Stimulated activated CD8-positive, alpha-beta memory T cell treated with anti-CD3 and anti-CD28 coated beads, Interleukin-7, amount 100 ng/mL, for 48 hours (primary cell): ENCODE data around the gene TLX2.
"Not testable (repeated sequence)": the region's sequence is repeated elsewhere in the genome, so short reads cannot be mapped to it uniquely, and the experiment has no call there.

Experiments
- DNase-seq, 2 donors: peaks; one replicate each; pipeline ENCODE4 v3.0.0-alpha.2; 2020; ENCODE audit warnings: low read depth in 1 of 2; ENCODE audit errors: extremely low read depth in 1 of 2

Gene TLX2

DNA sequence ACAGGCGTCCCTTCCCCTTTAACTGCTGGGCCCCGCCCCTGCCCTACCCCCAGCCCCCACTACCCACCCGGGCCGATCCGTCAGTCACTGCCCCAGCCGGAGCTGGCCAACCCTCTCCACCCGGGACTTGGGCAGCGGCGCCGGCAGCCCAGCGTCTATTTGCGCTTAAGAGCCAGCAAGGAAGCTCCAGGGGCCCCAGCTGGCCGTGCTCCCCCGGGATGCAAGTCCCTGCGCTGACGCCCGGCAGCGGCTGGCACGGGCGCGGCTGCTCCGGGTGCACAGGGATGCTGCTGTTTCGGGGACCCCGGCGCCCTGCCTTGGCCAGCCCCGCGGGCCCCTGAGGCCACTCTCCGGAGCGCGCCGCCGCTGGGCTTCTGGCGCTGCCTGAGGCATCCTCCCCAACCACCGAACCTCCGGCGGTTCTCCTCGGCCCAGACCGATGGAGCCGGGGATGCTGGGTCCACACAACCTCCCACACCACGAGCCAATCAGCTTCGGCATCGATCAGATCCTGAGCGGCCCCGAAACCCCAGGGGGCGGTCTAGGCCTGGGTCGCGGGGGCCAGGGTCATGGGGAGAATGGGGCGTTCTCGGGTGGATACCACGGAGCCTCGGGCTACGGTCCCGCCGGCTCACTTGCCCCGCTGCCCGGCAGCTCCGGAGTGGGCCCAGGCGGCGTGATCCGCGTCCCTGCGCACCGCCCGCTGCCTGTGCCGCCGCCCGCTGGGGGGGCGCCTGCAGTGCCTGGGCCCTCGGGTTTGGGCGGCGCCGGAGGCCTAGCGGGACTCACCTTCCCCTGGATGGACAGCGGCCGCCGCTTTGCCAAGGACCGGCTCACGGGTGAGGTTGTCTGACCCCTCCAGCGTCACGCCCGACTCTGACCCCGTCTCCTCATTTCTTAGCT, at the start of gene TLX2:
TLX2 (plus strand) TSS at position 83 of the 903 bp plus-strand sequence; CDS start at position 440, 357 bp downstream.
- no peak for DNase-seq

GRCh38 chr2:74470742-74471141, 43.5 kb upstream of the TLX2 start:
- not testable (repeated sequence) for DNase-seq

GRCh38 chr2:74471332-74472065, 42.8 kb upstream of the TLX2 start:
- no peak for DNase-seq

DNA sequence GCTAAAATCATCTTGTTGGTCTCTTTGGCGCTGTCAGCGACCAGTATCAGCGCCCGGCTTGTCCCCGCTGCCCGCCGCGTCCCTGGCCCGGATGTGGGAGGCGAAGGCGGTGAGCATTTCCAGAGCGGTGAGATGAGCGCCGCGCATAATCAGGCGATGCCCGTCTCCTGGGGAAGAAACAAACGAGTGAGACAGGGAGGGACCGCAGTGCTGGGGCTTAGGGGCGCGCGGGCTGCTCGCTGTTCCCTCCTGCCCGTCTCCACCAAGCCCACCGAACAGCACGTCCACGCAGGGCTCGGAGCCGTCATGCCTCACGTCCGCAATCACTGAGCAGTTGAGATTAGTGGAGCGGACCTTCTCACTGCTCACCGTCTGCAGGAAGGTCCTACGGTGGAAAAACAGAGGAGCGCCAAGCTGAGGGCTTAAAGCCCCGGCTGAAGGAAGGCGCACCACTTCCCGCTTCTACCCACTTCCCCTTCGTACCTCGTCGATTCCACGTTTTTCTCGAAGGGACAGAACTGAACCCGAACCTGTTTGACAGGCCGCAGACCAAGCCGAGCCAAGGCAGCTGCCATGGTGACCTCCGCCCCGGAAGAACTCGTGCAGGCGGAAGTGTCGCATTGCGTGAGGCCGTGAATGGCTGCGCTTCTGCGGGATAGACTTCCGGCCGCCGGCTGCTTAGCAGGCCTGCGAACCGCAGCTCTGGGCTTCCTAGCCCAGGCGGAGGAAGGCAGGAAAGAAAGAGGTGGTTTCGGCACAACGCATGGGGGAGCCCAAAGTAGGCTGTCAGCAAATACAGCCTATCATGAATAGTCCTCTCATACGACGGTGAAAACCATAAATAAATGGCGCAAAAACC, 41.9 kb upstream of the TLX2 start, which contains the start of gene MRPL53:
MRPL53 (minus strand) TSS at position 595 of the 859 bp plus-strand sequence; CDS start at position 575, 20 bp downstream.
- peak; percentile 84 to 91 for DNase-seq

DNA sequence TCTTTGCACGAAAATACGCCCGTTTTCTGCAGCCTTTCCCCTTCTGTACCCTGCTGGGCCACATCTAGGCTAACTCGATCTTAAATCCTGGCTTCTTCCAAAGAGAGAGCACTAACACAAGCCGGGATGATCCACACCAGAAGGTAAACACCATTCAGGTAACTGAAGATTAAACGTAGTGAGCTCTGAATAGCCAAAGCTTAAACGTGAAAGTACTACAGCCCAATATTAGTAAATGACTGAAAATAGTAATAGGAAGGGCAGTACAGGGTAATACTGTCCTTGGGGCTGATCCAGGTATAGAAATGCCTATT, 41.3 kb upstream of the TLX2 start:
- DNase-seq, result no peak

DNA sequence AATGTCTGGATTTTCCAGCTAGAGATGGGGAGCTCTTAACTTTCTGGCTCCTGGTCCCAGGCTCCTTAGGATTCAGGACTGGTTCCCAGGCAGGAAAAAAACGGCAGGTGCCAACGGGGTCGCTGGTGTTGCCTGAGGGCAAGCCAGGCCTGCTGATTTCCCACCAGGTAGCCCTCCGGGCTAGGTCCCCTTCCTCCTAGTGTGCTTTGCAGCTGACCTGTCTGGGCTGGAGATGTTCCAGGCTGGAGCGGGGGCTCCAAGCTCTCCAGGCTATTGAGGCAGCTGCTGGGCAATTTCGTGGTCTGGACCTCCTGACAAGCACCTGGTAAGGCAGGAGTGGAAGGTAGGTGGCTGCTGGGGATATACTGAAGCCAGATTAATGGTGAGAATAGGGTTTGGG, 39.8 kb upstream of the TLX2 start:
- no peak for DNase-seq

- no peak for DNase-seq
Measured at GRCh38 chr2:74474899-74475298, 39.4 kb upstream of the TLX2 start.

DNA sequence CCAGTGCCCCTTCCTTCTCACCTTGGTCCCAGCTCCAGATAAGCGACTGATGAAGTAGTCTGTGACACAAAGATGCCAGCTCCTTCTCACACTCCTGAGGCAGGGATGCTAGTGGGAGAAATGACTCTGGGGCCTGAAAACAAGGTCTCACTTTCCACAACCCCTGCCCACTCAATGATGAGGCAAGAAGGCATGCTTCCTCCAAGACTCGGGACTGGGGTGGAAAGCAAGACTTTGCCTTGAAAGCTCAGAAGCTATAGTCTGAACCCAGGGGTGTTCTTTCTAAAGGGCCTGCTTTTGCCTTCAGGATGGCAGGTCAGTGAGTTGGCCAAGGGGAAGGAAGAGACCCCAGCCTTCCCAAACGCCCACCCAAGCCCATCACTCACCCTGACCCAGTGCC, 32.8 kb upstream of the TLX2 start:
- no peak for DNase-seq

DNA sequence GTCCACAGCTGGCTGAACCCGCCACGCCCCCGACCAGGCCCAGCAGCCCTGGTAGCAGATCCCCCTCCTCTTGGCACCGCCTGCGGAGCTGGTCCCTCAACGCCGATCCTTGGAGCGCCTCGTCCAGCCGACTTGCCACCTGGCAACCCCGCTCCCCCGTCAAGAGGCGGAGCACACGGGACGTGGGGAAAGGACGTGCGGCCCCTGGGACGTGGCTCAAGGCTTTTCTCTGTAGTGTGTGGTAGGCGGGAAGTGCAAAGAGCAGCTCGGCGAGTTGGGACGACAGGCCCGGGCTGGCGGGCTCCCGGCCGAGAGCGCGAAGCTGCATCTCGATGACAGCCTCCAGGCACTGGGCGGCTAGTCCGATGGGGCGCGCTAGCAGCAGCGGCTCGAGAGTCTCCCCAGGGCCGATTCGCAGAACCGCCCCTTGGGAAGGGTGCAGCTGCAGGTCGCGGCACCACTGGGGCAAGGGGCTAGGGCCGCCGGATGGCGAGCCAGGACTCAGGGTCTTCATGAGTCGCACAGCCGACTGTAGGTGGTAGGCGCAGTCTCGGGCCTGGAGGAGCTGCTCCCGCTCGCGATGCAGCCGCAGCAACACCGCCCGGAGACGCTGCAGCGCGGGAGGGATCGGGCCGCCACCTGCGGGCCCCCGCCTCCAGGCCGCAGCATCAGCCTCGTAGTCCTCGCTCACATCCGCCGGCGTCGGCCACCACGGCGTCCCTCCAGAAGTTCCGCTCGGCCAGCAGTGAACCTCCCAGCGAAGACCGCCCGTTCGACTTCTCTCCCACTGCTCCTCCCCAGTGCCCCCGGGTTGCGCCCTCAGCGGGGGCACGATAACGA, 32.1 kb upstream of the TLX2 start:
- peak in 1 of 2 donors; percentile 39 for DNase-seq

GRCh38 chr2:74482801-74483674, 31.2 kb upstream of the TLX2 start, which contains the start of the genes CCDC142 and TTC31:
Gene CCDC142 (minus strand): TSS chr2:74482998. CDS start chr2:74482837, 161 bp downstream.
Gene TTC31 (plus strand): TSS chr2:74483081. CDS start chr2:74483096, 15 bp downstream.
- DNase-seq, result peak; percentile 77 to 93

DNA sequence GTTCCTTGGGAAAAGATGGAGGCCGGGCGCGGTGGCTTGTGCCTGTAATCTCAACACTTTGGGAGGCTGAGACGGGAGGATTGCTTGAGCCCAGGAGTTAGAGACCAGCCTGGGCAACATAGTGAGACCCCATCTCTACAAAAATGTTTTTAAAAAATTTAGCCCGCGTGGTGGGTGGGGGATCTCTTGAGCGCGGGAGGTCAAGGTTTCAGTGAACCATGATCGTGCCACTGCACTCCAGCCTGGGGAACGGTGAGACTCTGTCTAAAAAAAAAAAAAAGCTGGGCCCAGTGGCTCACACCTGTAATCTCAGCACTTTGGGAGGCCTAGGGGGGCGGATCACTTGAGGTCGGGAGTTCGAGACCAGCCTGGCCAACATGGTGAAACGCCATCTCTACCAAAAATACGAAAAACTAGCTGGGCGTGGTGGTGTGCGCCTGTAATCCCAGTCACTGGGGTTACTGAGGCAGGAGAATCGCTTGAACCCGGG, 30.5 kb upstream of the TLX2 start:
- DNase-seq, result not testable (repeated sequence)

DNA sequence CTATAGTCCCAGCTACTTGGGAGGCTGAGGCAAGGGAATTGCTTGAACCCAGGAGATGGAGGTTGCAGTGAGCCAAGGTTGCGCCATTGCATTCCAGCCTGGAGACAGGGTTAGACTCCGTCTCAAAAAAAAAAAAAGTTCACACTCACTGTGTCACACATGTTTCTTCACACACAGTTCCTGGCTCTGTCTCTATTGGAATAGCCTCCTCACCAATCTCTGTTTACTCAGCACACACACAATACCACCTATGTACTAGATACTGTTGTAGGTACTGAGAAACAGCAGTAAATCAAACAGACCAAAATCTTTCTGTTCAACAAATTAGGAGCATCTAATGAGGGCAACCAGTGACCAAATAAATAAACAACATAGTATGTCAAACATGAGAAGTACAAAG, 28.1 kb upstream of the TLX2 start:
- no peak for DNase-seq

- DNase-seq, result no peak
Measured at GRCh38 chr2:74488643-74489481, 25.4 kb upstream of the TLX2 start.

DNA sequence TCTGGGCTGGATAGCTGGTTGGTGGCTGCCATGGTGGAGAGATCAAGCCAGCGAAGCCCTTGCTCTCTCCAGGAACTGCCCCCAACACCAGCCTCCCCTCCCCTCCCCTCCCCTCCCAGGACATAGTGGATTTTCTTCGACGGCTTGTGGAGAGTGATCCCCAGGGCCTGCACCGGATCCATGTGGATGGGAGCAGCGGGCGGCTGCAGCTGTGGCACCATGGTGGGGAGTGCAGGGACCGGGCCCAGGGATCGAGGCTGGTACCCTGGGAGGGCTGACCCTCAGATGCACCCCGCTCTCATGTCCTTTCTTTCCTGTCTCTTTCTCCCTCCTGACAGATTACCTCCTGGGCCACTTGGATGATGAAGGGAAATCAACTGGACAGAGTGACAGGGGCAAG, 24.3 kb upstream of the TLX2 start:
- DNase-seq, result no peak

DNA sequence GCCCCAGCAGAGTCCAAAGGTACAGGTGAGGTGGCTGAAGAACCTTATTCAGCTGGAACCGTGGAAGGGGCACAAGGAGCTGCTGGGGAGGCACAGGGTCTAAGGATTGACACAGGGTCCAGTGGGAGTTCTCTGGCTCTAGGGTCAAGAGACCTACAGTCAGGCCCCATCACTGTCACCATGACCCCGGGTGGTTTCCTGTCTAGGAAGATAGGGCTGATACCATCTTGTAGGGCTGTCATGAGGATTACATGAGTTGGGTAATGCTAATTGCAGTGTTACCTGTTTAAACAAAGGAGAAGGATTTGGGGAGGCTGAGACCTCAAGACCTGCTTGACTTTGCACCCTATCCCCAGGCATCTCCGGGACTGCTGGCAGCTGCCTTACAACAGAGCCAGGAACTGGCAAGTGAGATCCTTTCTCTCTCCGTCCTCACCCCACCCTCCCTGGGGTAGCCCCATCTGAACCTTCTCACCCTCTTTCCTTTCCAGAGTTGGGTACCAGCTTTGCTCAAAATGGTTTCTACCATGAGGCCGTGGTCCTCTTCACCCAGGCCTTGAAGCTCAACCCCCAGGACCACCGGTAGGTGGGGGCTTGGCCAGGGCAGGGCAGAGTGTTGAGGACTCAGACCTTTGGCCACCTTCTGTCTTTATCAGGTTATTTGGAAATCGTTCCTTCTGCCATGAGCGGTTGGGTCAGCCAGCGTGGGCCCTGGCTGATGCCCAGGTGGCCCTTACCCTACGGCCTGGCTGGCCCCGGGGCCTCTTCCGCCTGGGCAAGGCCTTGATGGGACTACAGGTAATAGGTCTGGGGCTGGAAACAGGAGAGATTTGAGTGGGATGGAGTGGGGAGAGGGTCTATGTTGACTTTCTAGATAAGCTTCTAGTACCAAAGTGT, 22.4 kb upstream of the TLX2 start:
- DNase-seq, result no peak

DNA sequence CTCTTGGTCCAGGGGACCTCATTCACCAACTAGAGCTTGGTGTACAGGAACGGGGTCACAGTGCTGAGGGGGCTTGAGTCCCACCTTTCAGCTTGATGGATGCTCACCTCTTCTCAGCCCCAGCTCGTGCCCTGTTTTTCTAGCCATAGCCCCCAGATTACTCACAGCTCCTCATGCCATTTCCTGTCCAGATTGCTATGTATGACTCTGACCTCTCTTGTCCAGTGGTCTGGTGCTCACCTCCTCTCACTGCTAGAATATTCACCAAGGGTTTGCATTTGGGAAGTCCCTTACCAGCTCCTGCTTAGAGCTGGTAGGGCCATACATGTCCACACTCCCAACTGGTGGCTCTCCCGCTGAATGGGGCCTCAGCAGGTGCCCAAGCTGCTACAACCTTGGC, 20.7 kb upstream of the TLX2 start:
- DNase-seq, result no peak

- DNase-seq, result no peak
Measured at GRCh38 chr2:74495440-74495839, 18.8 kb upstream of the TLX2 start.
